GM12801 (cell line): ENCODE data around the gene SPRR2B.

ENCODE experiments used
- CTCF ChIP-seq: IDR thresholded peaks from one replicate; pipeline ENCODE4 v1.5.1; 2011; ENCODE audit warnings: control low read depth; ENCODE audit not compliant: insufficient read length; ENCODE audit errors: extremely low read depth

The SPRR2B gene

GRCh38 chr1:153087652-153088051 lies 16.2 kb upstream of the SPRR2B start:
- TF ChIP-seq CTCF, result no peak

- TF ChIP-seq CTCF, result no peak
These were observed 10.3 kb upstream of the SPRR2B start for GRCh38 chr1:153081736-153082135.

- TF ChIP-seq CTCF, result no peak
These were observed 1.7 kb upstream of the SPRR2B start for GRCh38 chr1:153072806-153073726.

- no peak for TF ChIP-seq CTCF
These were observed 1.2 kb downstream of the SPRR2B start for GRCh38 chr1:153070243-153070642.

GRCh38 chr1:153058826-153059784 lies 12.3 kb downstream of the SPRR2B start:
- no peak for TF ChIP-seq CTCF

- TF ChIP-seq CTCF, result no peak
These were observed 13.3 kb downstream of the SPRR2B start for GRCh38 chr1:153058154-153058553.

GRCh38 chr1:153057375-153057774 lies 14.0 kb downstream of the SPRR2B start, which contains the start of gene SPRR2A:
Gene SPRR2A, minus strand, starts transcription at chr1:153057512. Its CDS starts 777 bp downstream, at chr1:153056735.
- TF ChIP-seq CTCF, result no peak
